MCF 10A (cell line): ENCODE measurements around the gene PPFIA2. TPM values are rescaled to one million over a fixed set of nuclear protein-coding genes. Genes with fewer than 3 reads are reported as not detected.
"Not testable (repeated sequence)": the region's sequence is repeated elsewhere in the genome, so short reads cannot be mapped to it uniquely, and the experiment has no call there.

Source experiments
- BruUV-seq: library from RNA; stranded (reverse); fragments of 400-500 nt; replicated peaks from 2 replicates; lab custom pipeline; 2021; lab: Mats Ljungman, UMichigan
- CTCF ChIA-PET: fragments of 300-600 bp; sonication (Branson Sonifier 250); formaldehyde crosslinking; extraction: SDS; loops from one replicate; lab custom pipeline; 2021; ENCODE audit warnings: antibody characterized with exemption, inconsistent platforms; lab: Yijun Ruan, JAX
- POLR2A ChIA-PET: fragments of 300-600, 350-650 bp; sonication (Branson Sonifier 250); formaldehyde crosslinking; extraction: SDS; loops from one replicate; lab custom pipeline; 2020; ENCODE audit warnings: antibody characterized with exemption, inconsistent platforms; lab: Yijun Ruan, JAX
- DNase-seq: peaks from one replicate; pipeline ENCODE4 v3.0.0-alpha.2; 2018; ENCODE audit not compliant: unreplicated experiment
- H3K27ac Mint-ChIP-seq: one replicate; pipeline ENCODE4 v1.8.0; 2022; ENCODE audit warnings: mild to moderate bottlenecking, low read depth, mixed read lengths; ENCODE audit not compliant: unreplicated experiment
- H3K27me3 Mint-ChIP-seq: one replicate; pipeline ENCODE4 v1.8.0; 2022; ENCODE audit warnings: mixed read lengths; ENCODE audit not compliant: insufficient read depth, unreplicated experiment
- H3K36me3 Mint-ChIP-seq: one replicate; pipeline ENCODE4 v1.8.0; 2022; ENCODE audit warnings: mild to moderate bottlenecking, moderate library complexity, mixed read lengths; ENCODE audit not compliant: insufficient read depth, unreplicated experiment
- H3K4me1 Mint-ChIP-seq: one replicate; pipeline ENCODE4 v1.8.0; 2022; ENCODE audit warnings: mixed read lengths; ENCODE audit not compliant: insufficient read depth, unreplicated experiment
- H3K4me3 Mint-ChIP-seq: one replicate; pipeline ENCODE4 v1.8.0; 2022; ENCODE audit warnings: mild to moderate bottlenecking, moderate library complexity, mixed read lengths; ENCODE audit not compliant: unreplicated experiment
- H3K9me3 Mint-ChIP-seq: one replicate; pipeline ENCODE4 v1.8.0; 2022; ENCODE audit warnings: mixed read lengths; ENCODE audit not compliant: unreplicated experiment
- intact Hi-C: fragments of 100-400 bp; cut with micrococcal nuclease; formaldehyde crosslinking; loops from 2 replicates; pipeline ENCODE4 v1.14.1; 2022
- total RNA-seq: library from RNA; stranded (reverse); gene quantifications from 2 replicates; pipeline ENCODE4 v1.2.3, GENCODE V29; 2022
- TF ChIP-seq, protein P1 (sequence below): fragments of 200-600 bp; IDR thresholded peaks from one replicate; pipeline ENCODE4 v1.8.0; 2022; ENCODE audit warnings: antibody characterized with exemption, mild to moderate bottlenecking; ENCODE audit not compliant: unreplicated experiment

Gene PPFIA2
- total RNA-seq, 1 experiment from 2014 or later, result 2.2 TPM

DNA sequence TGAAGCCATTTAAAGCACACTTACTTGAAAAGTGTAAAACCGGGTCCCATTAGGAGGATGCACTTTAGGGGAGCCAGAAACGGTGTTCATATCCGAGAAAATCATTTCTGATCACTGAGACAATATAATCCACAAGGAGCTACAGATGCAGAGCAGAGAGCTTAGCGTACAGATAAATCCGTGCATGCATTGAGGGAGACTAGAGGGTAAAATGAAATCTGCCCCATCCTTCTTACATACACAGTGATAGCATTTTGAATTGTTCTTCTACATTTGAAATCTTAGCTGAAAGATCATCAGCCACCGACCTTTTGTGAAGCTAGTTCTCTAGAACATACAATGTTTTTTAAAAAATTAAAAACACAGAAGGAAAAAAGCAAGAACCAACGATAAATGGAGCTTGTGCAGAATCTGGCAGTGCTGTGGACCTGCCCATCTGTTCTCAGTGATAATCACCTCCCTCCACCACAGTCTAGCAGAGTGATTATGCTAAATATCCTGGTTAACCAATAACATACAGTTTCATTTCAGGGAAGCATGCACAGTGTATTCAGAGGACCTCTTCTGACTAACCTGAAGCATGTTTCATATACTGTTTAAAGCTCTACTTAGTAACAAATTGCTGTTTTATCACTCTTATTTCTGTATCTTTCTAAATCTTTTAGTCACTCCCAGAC, 161.1 kb downstream of the PPFIA2 start:
- intact Hi-C loops, result no loop called here
- Mint-ChIP-seq H3K4me1 (peaks cover 5% of the 10 kb centered on the region), H3K27ac (no peak overlapping the region), H3K4me3 (no peak overlapping the region), H3K9me3 (no peaks in the 10 kb centered on the region), H3K27me3 (peaks cover 14% of the 10 kb centered on the region), H3K36me3 (no peaks in the 10 kb centered on the region)
- no TSS peak for BruUV-seq
- CTCF ChIA-PET, result interaction anchor here (0.7 to 1.2 kb wide), 4 partner anchors 14 to 760 kb away, joined by 3 to 6 read pairs (median 4); partner anchors contain the start of genes CCDC59 and METTL25
- TF ChIP-seq, protein P1, sequence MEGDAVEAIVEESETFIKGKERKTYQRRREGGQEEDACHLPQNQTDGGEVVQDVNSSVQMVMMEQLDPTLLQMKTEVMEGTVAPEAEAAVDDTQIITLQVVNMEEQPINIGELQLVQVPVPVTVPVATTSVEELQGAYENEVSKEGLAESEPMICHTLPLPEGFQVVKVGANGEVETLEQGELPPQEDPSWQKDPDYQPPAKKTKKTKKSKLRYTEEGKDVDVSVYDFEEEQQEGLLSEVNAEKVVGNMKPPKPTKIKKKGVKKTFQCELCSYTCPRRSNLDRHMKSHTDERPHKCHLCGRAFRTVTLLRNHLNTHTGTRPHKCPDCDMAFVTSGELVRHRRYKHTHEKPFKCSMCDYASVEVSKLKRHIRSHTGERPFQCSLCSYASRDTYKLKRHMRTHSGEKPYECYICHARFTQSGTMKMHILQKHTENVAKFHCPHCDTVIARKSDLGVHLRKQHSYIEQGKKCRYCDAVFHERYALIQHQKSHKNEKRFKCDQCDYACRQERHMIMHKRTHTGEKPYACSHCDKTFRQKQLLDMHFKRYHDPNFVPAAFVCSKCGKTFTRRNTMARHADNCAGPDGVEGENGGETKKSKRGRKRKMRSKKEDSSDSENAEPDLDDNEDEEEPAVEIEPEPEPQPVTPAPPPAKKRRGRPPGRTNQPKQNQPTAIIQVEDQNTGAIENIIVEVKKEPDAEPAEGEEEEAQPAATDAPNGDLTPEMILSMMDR, result no peak
- DNase-seq, result peak; percentile 2
- POLR2A ChIA-PET, result no interaction called here

DNA sequence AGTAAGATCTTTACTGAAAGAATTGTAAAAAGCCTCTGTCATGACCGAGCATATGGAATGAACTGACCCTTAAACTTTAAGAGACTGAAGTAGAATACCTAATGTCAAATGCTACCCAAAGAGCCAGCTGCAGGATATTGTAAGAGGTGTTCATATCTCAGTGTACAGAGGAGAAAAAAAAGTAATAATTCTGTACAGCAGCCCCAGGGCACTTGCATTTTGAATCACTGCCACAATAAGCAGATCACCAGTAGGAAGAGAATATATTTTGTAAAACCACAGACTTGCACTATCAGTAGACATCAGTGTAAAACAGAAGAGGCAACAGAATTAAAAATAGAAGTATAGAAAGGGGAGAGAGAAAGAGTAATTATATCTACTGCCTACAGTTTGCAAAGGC, 162.6 kb downstream of the PPFIA2 start:
- POLR2A ChIA-PET, result no interaction called here
- no peaks in the 10 kb centered on the region for H3K9me3 Mint-ChIP-seq
- intact Hi-C loops, result no loop called here
- H3K36me3 Mint-ChIP-seq, result no peaks in the 10 kb centered on the region
- peaks cover 5% of the 10 kb centered on the region for H3K4me1 Mint-ChIP-seq
- H3K4me3 Mint-ChIP-seq, result no peak overlapping the region
- CTCF ChIA-PET, result no interaction called here
- BruUV-seq, result no TSS peak
- TF ChIP-seq, protein P1, result no peak
- no peak overlapping the region for H3K27ac Mint-ChIP-seq
- peaks cover 14% of the 10 kb centered on the region for H3K27me3 Mint-ChIP-seq
- DNase-seq, result peak; percentile 21

DNA sequence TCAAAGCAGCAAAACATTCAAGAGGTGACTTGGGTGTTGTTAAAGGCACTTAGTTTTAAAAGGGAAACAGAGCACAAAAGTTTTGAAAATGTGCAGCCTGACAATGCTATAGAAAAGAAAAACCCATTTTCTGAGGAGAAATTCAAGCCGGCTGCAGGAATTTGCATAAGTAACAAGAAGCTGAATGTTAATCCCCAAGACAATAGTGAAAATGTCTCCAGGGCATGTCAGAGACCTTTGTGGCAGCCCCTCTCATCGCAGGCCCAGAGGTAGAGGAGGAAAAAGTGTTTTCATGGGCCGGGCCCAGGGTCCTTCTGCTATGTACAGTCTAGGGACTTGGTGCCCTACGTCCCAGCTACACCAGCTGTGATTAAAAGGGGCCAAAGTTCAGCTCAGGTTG, 167.9 kb downstream of the PPFIA2 start:
- intact Hi-C loops, result no loop called here
- H3K4me3 Mint-ChIP-seq, result no peak overlapping the region
- no TSS peak for BruUV-seq
- no peaks in the 10 kb centered on the region for H3K36me3 Mint-ChIP-seq
- no peak overlapping the region for H3K27ac Mint-ChIP-seq
- no peaks in the 10 kb centered on the region for H3K4me1 Mint-ChIP-seq
- H3K27me3 Mint-ChIP-seq, result no peaks in the 10 kb centered on the region
- TF ChIP-seq, protein P1, result no peak
- ChIA-PET CTCF (no interaction called here), POLR2A (no interaction called here)
- H3K9me3 Mint-ChIP-seq, result peaks cover 8% of the 10 kb centered on the region
- DNase-seq, result no peak

DNA sequence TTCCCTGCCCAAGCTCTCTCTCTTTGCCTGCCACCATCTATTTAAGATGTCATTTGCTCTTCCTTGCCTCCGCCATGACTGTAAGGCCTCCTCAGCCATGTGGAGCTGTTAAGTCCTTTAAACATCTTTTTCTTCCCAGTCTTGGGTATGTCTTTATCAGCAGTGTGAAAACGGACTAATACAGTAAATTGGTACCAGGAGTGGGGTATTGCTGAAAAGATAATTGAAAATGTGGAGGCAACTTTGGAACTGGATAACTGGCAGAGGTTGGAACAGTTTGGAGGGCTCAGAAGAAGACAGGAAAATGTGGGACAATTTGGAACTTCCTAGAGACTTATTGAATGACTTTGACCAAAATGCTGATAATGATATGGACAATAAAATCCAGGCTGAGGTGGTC, 168.4 kb downstream of the PPFIA2 start:
- H3K36me3 Mint-ChIP-seq, DNase-seq, H3K27ac Mint-ChIP-seq, H3K9me3 Mint-ChIP-seq, H3K4me3 Mint-ChIP-seq, H3K4me1 Mint-ChIP-seq, intact Hi-C loops, CTCF ChIA-PET, POLR2A ChIA-PET, BruUV-seq, H3K27me3 Mint-ChIP-seq: not testable (repeated sequence)
